ENCODE results near the gene CARD9. TPM values are rescaled to one million over a fixed set of nuclear protein-coding genes. Genes with fewer than 3 reads are reported as not detected.

Gene CARD9
- total and polyA plus RNA-seq, 2 of the 4 experiments (the other 2 are of a cell fraction): 0.36 to 1.9 TPM

- dilution Hi-C loops (cut with HindIII; ENCODE audit: low sequenced_read_pairs, unreplicated experiment) (no loop called here), in situ Hi-C loops (cut with MboI; ENCODE audit: low sequenced_read_pairs) (no loop called here), intact Hi-C loops (cut with micrococcal nuclease) (no loop called here)
- no peak overlapping the region for H3K4ac ChIP-seq (ENCODE audit: low read depth, low read length)
- no peak overlapping the region for H3K14ac ChIP-seq (replicated peaks; ENCODE audit: low read depth, low read length)
- H3K9me3 ChIP-seq (ENCODE audit: control insufficient read depth, insufficient read depth, low read length): no peaks in the 10 kb centered on the region
- H2BK120ac ChIP-seq (ENCODE audit: low read depth, low read length): no peak overlapping the region
- no peak overlapping the region for H3K4me2 ChIP-seq (ENCODE audit: low read depth, low read length)
- H4K5ac ChIP-seq (ENCODE audit: low read depth, low read length): no peak overlapping the region
- H2BK15ac ChIP-seq (ENCODE audit: low read depth, low read length): no peak overlapping the region
- no peak overlapping the region for H3K23ac ChIP-seq (ENCODE audit: low read depth, low read length)
- H4K20me1 ChIP-seq (ENCODE audit: insufficient read depth, low read length): no peaks in the 10 kb centered on the region
- ChIA-PET CTCF (no interaction called here), POLR2A (ENCODE audit: unreplicated experiment) (no interaction called here)
- H2BK5ac ChIP-seq (ENCODE audit: low read depth, low read length, poor library complexity, severe bottlenecking): no peak overlapping the region
- H3K27me3 ChIP-seq (ENCODE audit: control insufficient read depth, insufficient read depth, low read length): no peaks in the 10 kb centered on the region
- ATAC-seq (ENCODE audit: low read depth) (no peak), DNase-seq (no peak)
- H2AFZ ChIP-seq (replicated peaks; ENCODE audit: low read length, poor library complexity): no peak overlapping the region
- no peak overlapping the region for H2AK5ac ChIP-seq (ENCODE audit: low read depth, low read length)
- peaks cover 31% of the 10 kb centered on the region for H3K36me3 ChIP-seq (ENCODE audit: control insufficient read depth, insufficient read depth, low read length)
- H4K91ac ChIP-seq (ENCODE audit: insufficient read depth, low read depth, low read length): no peak overlapping the region
- no peak for TF ChIP-seq USF2 (IDR thresholded peaks at IDR 0.05; ENCODE audit: low read depth, low read length)
- no peak for TF ChIP-seq POLR2A (IDR thresholded peaks at IDR 0.05; ENCODE audit: low read depth, low read length)
- TF ChIP-seq MAZ (IDR thresholded peaks at IDR 0.05; ENCODE audit: borderline replicate concordance, low read depth, low read length): no peak
- TF ChIP-seq CHD1 (IDR thresholded peaks at IDR 0.05; ENCODE audit: low read depth, low read length): no peak
- no peak for TF ChIP-seq MXI1 (IDR thresholded peaks at IDR 0.05; ENCODE audit: borderline replicate concordance, low read depth, low read length)
- TF ChIP-seq NFE2L2 (IDR thresholded peaks at IDR 0.05; ENCODE audit: low read depth, low read length): no peak
- TF ChIP-seq RCOR1 (IDR thresholded peaks at IDR 0.05; ENCODE audit: insufficient replicate concordance, low read length): no peak
- no peak for TF ChIP-seq FOS (IDR thresholded peaks at IDR 0.05; ENCODE audit: low read depth, low read length)
- no peak for TF ChIP-seq CEBPB (IDR thresholded peaks at IDR 0.05; ENCODE audit: low read depth, low read length)
- no peak for TF ChIP-seq BHLHE40 (IDR thresholded peaks at IDR 0.05; ENCODE audit: low read depth, low read length)
- no peak for TF ChIP-seq CTCF (conservative IDR thresholded peaks at IDR 0.05; ENCODE audit: low read depth, low read length)
- no peak for TF ChIP-seq RAD21 (IDR thresholded peaks at IDR 0.05; ENCODE audit: low read length)
- no peak for TF ChIP-seq SMC3 (IDR thresholded peaks at IDR 0.05; ENCODE audit: low read depth, low read length)
- no peak for TF ChIP-seq ELK1 (IDR thresholded peaks at IDR 0.05; ENCODE audit: borderline replicate concordance, low read depth, low read length)
- no peaks in the 10 kb centered on the region for H3K79me1 ChIP-seq (ENCODE audit: low read depth in 1 of 2, low read length in 2 of 2)
- WGBS, 2 experiments (ENCODE audit: extremely low coverage in 2 of 2, insufficient read length in 1 of 2): 96% methylated on average over 19 of the region's 32 CpGs; no CpG with 5 or more reads in 1 of the 2 experiments
- H3K4me3 ChIP-seq (ENCODE audit: insufficient read depth, low read depth, low read length): no peak overlapping the region
- no peak overlapping the region for H3K27ac ChIP-seq (ENCODE audit: insufficient read depth, low read length)
- H3K4me1 ChIP-seq (ENCODE audit: control insufficient read depth, insufficient read depth, low read length): peaks cover 8% of the 10 kb centered on the region
- H3K9me1 ChIP-seq (ENCODE audit: insufficient read depth, low read length): no peaks in the 10 kb centered on the region
- H3K9ac ChIP-seq (ENCODE audit: low read depth, low read length): no peak overlapping the region
- no peak overlapping the region for H4K8ac ChIP-seq (ENCODE audit: low read depth in 2 of 2, low read length in 2 of 2)
- no TSS peak for BruUV-seq (replicated peaks)
- H3K18ac ChIP-seq (ENCODE audit: low read depth, low read length): no peak overlapping the region
- no peak overlapping the region for H2AK9ac ChIP-seq (replicated peaks; ENCODE audit: low read depth, low read length, poor library complexity)
- no peak overlapping the region for H3K56ac ChIP-seq (ENCODE audit: extremely low read depth, insufficient read depth, low read length)
- no peak overlapping the region for H2BK20ac ChIP-seq (ENCODE audit: low read depth, low read length)
These were observed 4.1 kb upstream of the CARD9 start for GRCh38 chr9:136377341-136378169.

Measured in IMR-90 (cell line).